Endothelial cell of umbilical vein (primary cell): ENCODE measurements around the gene GGPS1. TPM values are rescaled to one million over a fixed set of nuclear protein-coding genes. Genes with fewer than 3 reads are reported as not detected.

ENCODE experiments used
- BruUV-seq: library from RNA; stranded (reverse); fragments of 400-500 nt; replicated peaks from 2 replicates; lab custom pipeline; 2021; lab: Mats Ljungman, UMichigan
- CTCF ChIA-PET: fragments of 300-600, 350-600 bp; sonication (Branson Sonifier 250); formaldehyde crosslinking; loops from one replicate; lab custom pipeline; 2021; ENCODE audit warnings: antibody characterized with exemption, inconsistent platforms; lab: Charles Lee
- POLR2A ChIA-PET: fragments of 300-600, 350-600 bp; sonication (Branson Sonifier 250); formaldehyde crosslinking; loops from one replicate; lab custom pipeline; 2021; ENCODE audit warnings: antibody characterized with exemption, inconsistent platforms; lab: Charles Lee
- DNase-seq: peaks from one replicate; pipeline ENCODE4 v3.0.0-alpha.2; 2011; ENCODE audit warnings: low read depth, low spot score
- FAIRE-seq: peaks from 2 replicates; lab custom pipeline; 2011; peaks lifted over from hg19 to GRCh38; lab: Jason Lieb, UNC
- H2AFZ ChIP-seq: 2 replicates; pipeline ENCODE4 v1.6.0; 2012; ENCODE audit warnings: low read depth, low read length, control low read depth, inconsistent platforms
- H3K27ac ChIP-seq: 2 replicates; pipeline ENCODE4 v1.5.1; 2011; ENCODE audit warnings: low read depth, mild to moderate bottlenecking, control low read depth, low read length, moderate library complexity; ENCODE audit not compliant: insufficient read depth
- H3K27me3 ChIP-seq, 2 experiments: 2 replicates each; pipeline versions ENCODE4 v1.6.0 to v1.6.1; 2011; ENCODE audit warnings: low read length in 2 of 2, mixed read lengths in 1 of 2; ENCODE audit not compliant: control insufficient read depth in 2 of 2, insufficient read depth in 2 of 2
- H3K36me3 ChIP-seq, 2 experiments: 2 replicates in 1 of 2; 3 replicates in 1 of 2; pipeline ENCODE4 v1.5.1; 2011; ENCODE audit warnings: low read length in 2 of 2, mild to moderate bottlenecking in 1 of 2, moderate library complexity in 1 of 2; ENCODE audit not compliant: control insufficient read depth in 2 of 2, insufficient read depth in 2 of 2; ENCODE audit errors: extremely low read depth in 1 of 2
- H3K4me1 ChIP-seq: 3 replicates; pipeline ENCODE4 v1.5.1; 2011; ENCODE audit warnings: mild to moderate bottlenecking, low read length; ENCODE audit not compliant: control insufficient read depth, insufficient read depth; ENCODE audit errors: extremely low read depth
- H3K4me2 ChIP-seq: 2 replicates; pipeline ENCODE4 v1.6.1; 2011; ENCODE audit warnings: low read length, control low read depth, mixed read lengths; ENCODE audit not compliant: insufficient read depth
- H3K4me3 ChIP-seq, 3 experiments: fragments of 200-600 bp in 1 of 3; sonication (generic), shearing (Covaris generic) in 1 of 3; replicated peaks in 1 of 3; 2 replicates each; pipeline ENCODE4 v1.5.1; 2011 to 2016; ENCODE audit warnings: control low read depth in 3 of 3, low read length in 3 of 3, mild to moderate bottlenecking in 2 of 3, inconsistent platforms in 1 of 3, low read depth in 1 of 3, moderate library complexity in 1 of 3; ENCODE audit not compliant: insufficient read depth in 1 of 3
- H3K79me2 ChIP-seq: 2 replicates; pipeline ENCODE4 v1.6.0; 2012; ENCODE audit warnings: low read length, inconsistent platforms; ENCODE audit not compliant: control insufficient read depth, insufficient read depth
- H3K9ac ChIP-seq: replicated peaks from 2 replicates; pipeline ENCODE3; 2011; ENCODE audit warnings: low read length, control low read depth; ENCODE audit not compliant: insufficient read depth; ENCODE audit errors: extremely low read depth
- H3K9me1 ChIP-seq: replicated peaks from 3 replicates; pipeline ENCODE4 v1.6.0; 2011; ENCODE audit warnings: mild to moderate bottlenecking, low read length; ENCODE audit not compliant: control insufficient read depth, insufficient read depth; ENCODE audit errors: extremely low read depth
- H3K9me3 ChIP-seq: replicated peaks from 2 replicates; pipeline ENCODE4 v1.5.1; 2012; ENCODE audit warnings: low read length, inconsistent platforms; ENCODE audit not compliant: control insufficient read depth, insufficient read depth
- H4K20me1 ChIP-seq: replicated peaks from 2 replicates; pipeline ENCODE3; 2011; ENCODE audit warnings: mild to moderate bottlenecking, low read length; ENCODE audit not compliant: control insufficient read depth, insufficient read depth; ENCODE audit errors: extremely low read depth
- EZH2 ChIP-seq: IDR thresholded peaks from 2 replicates; pipeline ENCODE4 v1.6.1; 2012; ENCODE audit warnings: borderline replicate concordance, low read depth, mild to moderate bottlenecking, moderate library complexity, low read length, inconsistent platforms; ENCODE audit not compliant: severe bottlenecking
- FOS ChIP-seq: IDR thresholded peaks from 2 replicates; pipeline ENCODE4 v1.6.1; 2011; ENCODE audit warnings: mild to moderate bottlenecking, low read length, moderate library complexity, borderline replicate concordance; ENCODE audit not compliant: insufficient read depth
- GATA2 ChIP-seq: IDR thresholded peaks from 2 replicates; pipeline ENCODE4 v1.7.0; 2011; ENCODE audit warnings: low read depth, mild to moderate bottlenecking, moderate library complexity, mixed read lengths, low read length; ENCODE audit not compliant: insufficient read length, insufficient read depth
- JUN ChIP-seq: IDR thresholded peaks from 2 replicates; pipeline ENCODE4 v1.6.1; 2011; ENCODE audit warnings: borderline replicate concordance, low read depth; ENCODE audit not compliant: insufficient read length, insufficient read depth
- MYC ChIP-seq: IDR thresholded peaks from one replicate; pipeline ENCODE4 v1.6.1; 2011; ENCODE audit warnings: mild to moderate bottlenecking, low read depth, low read length
- POLR2A ChIP-seq: IDR thresholded peaks from 2 replicates; pipeline ENCODE4 v1.6.1; 2012; ENCODE audit warnings: low read depth, mild to moderate bottlenecking, control low read depth, low read length
- POLR2AphosphoS5 ChIP-seq: IDR thresholded peaks from 2 replicates; pipeline ENCODE4 v1.6.1; 2012; ENCODE audit warnings: low read depth, mild to moderate bottlenecking, control low read depth, low read length, moderate library complexity; ENCODE audit not compliant: insufficient read depth
- dilution Hi-C: fragments of 300-500 bp; cut with MboI; formaldehyde crosslinking; loops from one replicate; pipeline ENCODE4 v1.15.0; 2019; ENCODE audit warnings: low sequenced_read_pairs; ENCODE audit not compliant: extremely low pct_ligation_motif_present
- intact Hi-C: fragments of 100-400 bp; cut with micrococcal nuclease; formaldehyde crosslinking; loops from one replicate; pipeline ENCODE4 v1.10.0; 2022
- polyA plus RNA-seq, 4 experiments: library from polyadenylated mRNA; depleted of rRNA in 3 of 4; stranded (reverse) in 3 of 4; unstranded in 1 of 4; fragments of >200 nt; gene quantifications; 2 replicates each; pipeline versions ENCODE4 v1.2.1 to v1.2.3, GENCODE V29; 2011 to 2012; ENCODE audit warnings: missing spikeins in 1 of 4
- total RNA-seq: library from RNA; stranded (reverse); gene quantifications from 2 replicates; pipeline ENCODE4 v1.2.3, GENCODE V29; 2021
- TF ChIP-seq, protein P1 (sequence below): IDR thresholded peaks from 2 replicates; pipeline ENCODE4 v1.6.1; 2011; ENCODE audit not compliant: insufficient read depth, insufficient read length
- TF ChIP-seq, protein P2 (sequence below), 2 donors: IDR thresholded peaks; 1 replicate in 1 of 2; 2 replicates in 1 of 2; pipeline ENCODE4 v1.5.1; 2011; ENCODE audit warnings: low read length in 2 of 2, mild to moderate bottlenecking in 2 of 2, moderate library complexity in 2 of 2, control low read depth in 1 of 2, inconsistent platforms in 1 of 2, low read depth in 1 of 2; ENCODE audit not compliant: insufficient read depth in 1 of 2; ENCODE audit errors: extremely low read depth in 1 of 2

The GGPS1 gene
- total and polyA plus RNA-seq, 2 donors (not counting 3 experiments of a cell fraction or from before 2014, with no cell fraction given) = 10.7 to 29.5 TPM

GRCh38 chr1:235315735-235316134 lies 12.6 kb upstream of the GGPS1 start:
- H3K27me3 ChIP-seq = no peaks in the 10 kb centered on the region
- H3K79me2 ChIP-seq = peaks cover 94% of the 10 kb centered on the region
- no TSS peak for BruUV-seq
- no peak for FAIRE-seq
- dilution Hi-C loops = no loop called here
- H3K4me1 ChIP-seq = peaks cover 2% of the 10 kb centered on the region
- H3K4me3 ChIP-seq = no peak overlapping the region
- H2AFZ ChIP-seq = no peak overlapping the region
- H3K9ac ChIP-seq = no peak overlapping the region
- intact Hi-C loops = loop anchor here (2.0 kb wide), 1 partner anchor 27 kb away; no protein-coding TSS in a partner anchor
- CTCF ChIA-PET = interaction anchor here (1.4 kb wide), 1 partner anchor 11 kb away, joined by 4 read pairs; no protein-coding TSS in a partner anchor
- POLR2A ChIA-PET = no interaction called here
- peaks cover 8% of the 10 kb centered on the region for H4K20me1 ChIP-seq
- no peak overlapping the region for H3K27ac ChIP-seq
- TF ChIP-seq POLR2A = no peak
- TF ChIP-seq, protein P1, sequence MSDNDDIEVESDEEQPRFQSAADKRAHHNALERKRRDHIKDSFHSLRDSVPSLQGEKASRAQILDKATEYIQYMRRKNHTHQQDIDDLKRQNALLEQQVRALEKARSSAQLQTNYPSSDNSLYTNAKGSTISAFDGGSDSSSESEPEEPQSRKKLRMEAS = no peak
- TF ChIP-seq POLR2AphosphoS5 = no peak
- TF ChIP-seq GATA2 = no peak
- no peaks in the 10 kb centered on the region for H3K9me1 ChIP-seq
- peaks cover 0 to 2% of the 10 kb centered on the region in 2 experiments for H3K36me3 ChIP-seq
- no peak overlapping the region for H3K4me2 ChIP-seq
- H3K9me3 ChIP-seq = no peaks in the 10 kb centered on the region
- DNase-seq = no peak

DNA sequence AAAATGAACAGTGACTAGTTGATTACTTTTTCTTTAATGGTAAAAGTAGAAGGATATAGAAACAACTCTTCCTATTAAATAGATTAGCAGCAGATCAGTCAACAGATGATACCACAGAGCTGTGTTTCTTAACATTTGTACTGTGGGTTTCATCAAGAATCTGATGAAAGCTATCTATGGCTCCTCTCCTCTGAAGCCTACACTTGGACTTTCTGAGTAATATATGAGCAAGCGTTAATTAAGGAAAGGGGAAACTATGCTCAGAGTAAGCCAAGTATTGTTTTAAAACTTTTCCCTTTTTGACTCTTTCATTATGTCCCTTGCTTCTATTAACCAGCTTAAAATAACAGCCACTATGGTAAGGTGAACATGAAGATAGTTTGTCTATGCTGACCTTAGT lies 11.2 kb upstream of the GGPS1 start:
- DNase-seq (peak; percentile 36), FAIRE-seq (no peak)
- Histone ChIP-seq H3K9ac (no peak overlapping the region), H3K27ac (no peak overlapping the region), H3K79me2 (peaks cover 94% of the 10 kb centered on the region), H3K4me2 (peak overlapping the region; percentile 17), H3K4me1 (peaks cover 2% of the 10 kb centered on the region), H3K27me3 (no peaks in the 10 kb centered on the region), H3K9me3 (no peaks in the 10 kb centered on the region), H3K4me3 (no peak overlapping the region), H2AFZ (no peak overlapping the region), H3K36me3 (peaks cover 2% of the 10 kb centered on the region in 2 experiments), H3K9me1 (no peaks in the 10 kb centered on the region), H4K20me1 (peaks cover 11% of the 10 kb centered on the region)
- BruUV-seq = no TSS peak
- dilution Hi-C loops = no loop called here
- CTCF ChIA-PET = interaction anchor here (1.7 to 1.8 kb wide), 2 partner anchors 9 to 99 kb away, joined by 5 to 7 read pairs; no protein-coding TSS in a partner anchor
- intact Hi-C loops = no loop called here
- POLR2A ChIA-PET = no interaction called here
- no peak for TF ChIP-seq JUN
- TF ChIP-seq, protein P2, sequence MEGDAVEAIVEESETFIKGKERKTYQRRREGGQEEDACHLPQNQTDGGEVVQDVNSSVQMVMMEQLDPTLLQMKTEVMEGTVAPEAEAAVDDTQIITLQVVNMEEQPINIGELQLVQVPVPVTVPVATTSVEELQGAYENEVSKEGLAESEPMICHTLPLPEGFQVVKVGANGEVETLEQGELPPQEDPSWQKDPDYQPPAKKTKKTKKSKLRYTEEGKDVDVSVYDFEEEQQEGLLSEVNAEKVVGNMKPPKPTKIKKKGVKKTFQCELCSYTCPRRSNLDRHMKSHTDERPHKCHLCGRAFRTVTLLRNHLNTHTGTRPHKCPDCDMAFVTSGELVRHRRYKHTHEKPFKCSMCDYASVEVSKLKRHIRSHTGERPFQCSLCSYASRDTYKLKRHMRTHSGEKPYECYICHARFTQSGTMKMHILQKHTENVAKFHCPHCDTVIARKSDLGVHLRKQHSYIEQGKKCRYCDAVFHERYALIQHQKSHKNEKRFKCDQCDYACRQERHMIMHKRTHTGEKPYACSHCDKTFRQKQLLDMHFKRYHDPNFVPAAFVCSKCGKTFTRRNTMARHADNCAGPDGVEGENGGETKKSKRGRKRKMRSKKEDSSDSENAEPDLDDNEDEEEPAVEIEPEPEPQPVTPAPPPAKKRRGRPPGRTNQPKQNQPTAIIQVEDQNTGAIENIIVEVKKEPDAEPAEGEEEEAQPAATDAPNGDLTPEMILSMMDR (IDR thresholded peaks at IDR 0.05; ENCODE audit: extremely low read depth in 1 of 2, insufficient read depth in 1 of 2, low read depth in 1 of 2, low read length in 2 of 2) = no peak
- TF ChIP-seq POLR2AphosphoS5 = no peak
- no peak for TF ChIP-seq FOS
- TF ChIP-seq GATA2 = no peak
- no peak for TF ChIP-seq POLR2A
- TF ChIP-seq, protein P1 = no peak
- TF ChIP-seq EZH2 = no peak
- TF ChIP-seq MYC = no peak
